HL-60 (cell line): ENCODE measurements around the gene APC2.

Source experiments
- DNase-seq, 2 experiments: peaks; one replicate each; pipeline ENCODE4 v3.0.0-alpha.2; 2010 to 2020; ENCODE audit warnings: low read depth in 1 of 2, low spot score in 1 of 2
- H3K27ac ChIP-seq: fragments of 250-450 bp; sonication (Bioruptor Pico); replicated peaks from 2 replicates; pipeline ENCODE4 v1.5.1; 2020; ENCODE audit warnings: mild to moderate bottlenecking, moderate library complexity
- H3K27me3 ChIP-seq: fragments of 250-450 bp; sonication (Bioruptor Pico); 2 replicates; pipeline ENCODE4 v1.5.1; 2021; ENCODE audit warnings: mild to moderate bottlenecking, moderate library complexity; ENCODE audit not compliant: insufficient read depth, poor library complexity, severe bottlenecking
- H3K4me3 ChIP-seq: replicated peaks from 2 replicates; pipeline ENCODE4 v1.5.1; 2011; ENCODE audit warnings: mild to moderate bottlenecking, control low read depth, low read length; ENCODE audit not compliant: insufficient read depth
- GABPA ChIP-seq: IDR thresholded peaks from 2 replicates; pipeline ENCODE4 v1.6.1; 2012; ENCODE audit warnings: low read depth
- POLR2AphosphoS5 ChIP-seq: IDR thresholded peaks from 2 replicates; pipeline ENCODE4 v1.6.1; 2012; ENCODE audit warnings: low read depth
- SPI1 ChIP-seq: IDR thresholded peaks from 2 replicates; pipeline ENCODE4 v1.6.1; 2012; ENCODE audit warnings: low read depth, mild to moderate bottlenecking, borderline replicate concordance
- TF ChIP-seq, protein P1 (sequence below): IDR thresholded peaks from 2 replicates; pipeline ENCODE4 v1.6.1; 2012; ENCODE audit warnings: low read depth; ENCODE audit not compliant: insufficient replicate concordance
- TF ChIP-seq, protein P2 (sequence below): IDR thresholded peaks from one replicate; pipeline ENCODE4 v1.5.1; 2011; ENCODE audit warnings: low read length, control low read depth, inconsistent platforms; ENCODE audit not compliant: insufficient read depth

Gene APC2

DNA sequence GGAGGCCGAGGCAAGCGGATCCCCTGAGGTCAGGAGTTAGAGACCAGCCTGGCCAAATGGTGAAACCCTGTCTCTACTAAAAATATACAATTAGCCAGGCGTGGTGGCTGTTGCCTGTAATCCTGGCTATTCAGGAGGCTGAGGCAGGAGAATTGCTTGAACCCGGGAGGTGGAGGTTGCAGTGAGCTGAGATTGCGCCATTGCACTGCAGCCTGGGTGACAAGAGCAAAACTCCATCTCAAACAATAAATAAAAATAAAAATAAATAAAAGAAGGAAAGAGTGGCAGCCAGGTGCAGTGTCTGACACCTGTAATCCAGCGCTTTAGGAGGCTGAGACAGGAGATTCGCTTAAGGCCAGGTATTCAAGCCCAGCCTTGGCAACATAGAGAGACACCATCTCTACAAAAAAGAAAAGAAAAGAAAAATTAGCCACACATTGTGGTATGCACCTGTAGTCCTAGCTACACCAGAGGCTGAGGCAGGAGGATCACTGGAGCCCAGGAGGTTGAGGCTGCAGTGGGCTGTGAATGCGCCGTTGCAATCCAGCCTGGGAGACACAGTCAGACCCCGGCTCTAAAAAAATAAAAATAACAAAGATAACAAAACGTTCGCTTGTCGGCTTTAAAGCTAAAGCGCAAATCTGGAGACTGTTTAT, 52.6 kb downstream of the APC2 start:
- Histone ChIP-seq H3K27ac (no peak overlapping the region), H3K27me3 (peaks cover 14% of the 10 kb centered on the region), H3K4me3 (no peak overlapping the region)
- no peak for DNase-seq
- TF ChIP-seq, protein P1, sequence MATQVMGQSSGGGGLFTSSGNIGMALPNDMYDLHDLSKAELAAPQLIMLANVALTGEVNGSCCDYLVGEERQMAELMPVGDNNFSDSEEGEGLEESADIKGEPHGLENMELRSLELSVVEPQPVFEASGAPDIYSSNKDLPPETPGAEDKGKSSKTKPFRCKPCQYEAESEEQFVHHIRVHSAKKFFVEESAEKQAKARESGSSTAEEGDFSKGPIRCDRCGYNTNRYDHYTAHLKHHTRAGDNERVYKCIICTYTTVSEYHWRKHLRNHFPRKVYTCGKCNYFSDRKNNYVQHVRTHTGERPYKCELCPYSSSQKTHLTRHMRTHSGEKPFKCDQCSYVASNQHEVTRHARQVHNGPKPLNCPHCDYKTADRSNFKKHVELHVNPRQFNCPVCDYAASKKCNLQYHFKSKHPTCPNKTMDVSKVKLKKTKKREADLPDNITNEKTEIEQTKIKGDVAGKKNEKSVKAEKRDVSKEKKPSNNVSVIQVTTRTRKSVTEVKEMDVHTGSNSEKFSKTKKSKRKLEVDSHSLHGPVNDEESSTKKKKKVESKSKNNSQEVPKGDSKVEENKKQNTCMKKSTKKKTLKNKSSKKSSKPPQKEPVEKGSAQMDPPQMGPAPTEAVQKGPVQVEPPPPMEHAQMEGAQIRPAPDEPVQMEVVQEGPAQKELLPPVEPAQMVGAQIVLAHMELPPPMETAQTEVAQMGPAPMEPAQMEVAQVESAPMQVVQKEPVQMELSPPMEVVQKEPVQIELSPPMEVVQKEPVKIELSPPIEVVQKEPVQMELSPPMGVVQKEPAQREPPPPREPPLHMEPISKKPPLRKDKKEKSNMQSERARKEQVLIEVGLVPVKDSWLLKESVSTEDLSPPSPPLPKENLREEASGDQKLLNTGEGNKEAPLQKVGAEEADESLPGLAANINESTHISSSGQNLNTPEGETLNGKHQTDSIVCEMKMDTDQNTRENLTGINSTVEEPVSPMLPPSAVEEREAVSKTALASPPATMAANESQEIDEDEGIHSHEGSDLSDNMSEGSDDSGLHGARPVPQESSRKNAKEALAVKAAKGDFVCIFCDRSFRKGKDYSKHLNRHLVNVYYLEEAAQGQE: no peak
- TF ChIP-seq POLR2AphosphoS5 (no peak), SPI1 (no peak), GABPA (no peak)
- TF ChIP-seq, protein P2, sequence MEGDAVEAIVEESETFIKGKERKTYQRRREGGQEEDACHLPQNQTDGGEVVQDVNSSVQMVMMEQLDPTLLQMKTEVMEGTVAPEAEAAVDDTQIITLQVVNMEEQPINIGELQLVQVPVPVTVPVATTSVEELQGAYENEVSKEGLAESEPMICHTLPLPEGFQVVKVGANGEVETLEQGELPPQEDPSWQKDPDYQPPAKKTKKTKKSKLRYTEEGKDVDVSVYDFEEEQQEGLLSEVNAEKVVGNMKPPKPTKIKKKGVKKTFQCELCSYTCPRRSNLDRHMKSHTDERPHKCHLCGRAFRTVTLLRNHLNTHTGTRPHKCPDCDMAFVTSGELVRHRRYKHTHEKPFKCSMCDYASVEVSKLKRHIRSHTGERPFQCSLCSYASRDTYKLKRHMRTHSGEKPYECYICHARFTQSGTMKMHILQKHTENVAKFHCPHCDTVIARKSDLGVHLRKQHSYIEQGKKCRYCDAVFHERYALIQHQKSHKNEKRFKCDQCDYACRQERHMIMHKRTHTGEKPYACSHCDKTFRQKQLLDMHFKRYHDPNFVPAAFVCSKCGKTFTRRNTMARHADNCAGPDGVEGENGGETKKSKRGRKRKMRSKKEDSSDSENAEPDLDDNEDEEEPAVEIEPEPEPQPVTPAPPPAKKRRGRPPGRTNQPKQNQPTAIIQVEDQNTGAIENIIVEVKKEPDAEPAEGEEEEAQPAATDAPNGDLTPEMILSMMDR: no peak

DNA sequence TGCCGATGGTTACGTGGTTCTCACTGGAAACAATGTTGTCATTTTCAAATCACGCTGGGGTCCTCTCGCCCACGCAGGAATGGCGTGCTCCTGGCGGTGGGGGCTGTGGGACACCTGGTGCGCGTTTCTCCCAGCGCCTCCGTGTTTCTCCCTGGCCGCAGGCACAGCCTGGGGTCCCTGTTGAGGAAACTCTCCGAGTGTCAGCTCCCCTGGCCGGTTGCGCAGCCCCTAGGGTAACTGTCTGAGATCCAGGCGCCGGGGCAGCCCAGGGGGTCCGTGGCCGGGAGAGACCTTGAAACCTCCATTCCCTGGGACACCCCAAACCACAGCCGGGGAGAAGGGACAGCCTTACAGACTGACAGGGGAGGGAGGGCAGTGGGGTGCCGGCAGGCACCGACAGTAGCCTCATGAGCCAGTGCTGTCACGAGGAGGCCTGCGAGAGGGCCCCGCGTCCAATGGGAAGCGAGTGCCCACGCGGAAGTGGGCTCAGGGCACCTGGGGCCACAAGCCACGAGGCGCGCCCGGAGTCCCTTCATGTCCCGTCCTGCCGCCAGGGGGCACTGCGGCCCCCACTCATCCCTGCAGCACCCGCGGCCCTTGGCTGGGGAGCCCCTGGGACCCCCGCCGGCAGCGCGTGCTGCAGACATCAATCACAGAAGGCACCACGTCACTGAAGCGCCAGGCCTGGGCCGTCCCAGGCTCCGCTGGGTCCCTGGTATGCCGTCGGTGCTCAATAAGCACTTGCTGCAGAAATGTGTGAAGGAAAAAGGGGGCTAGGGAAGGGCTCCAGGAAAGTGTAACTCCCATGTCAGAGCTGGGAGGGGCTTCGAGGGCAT, 53.4 kb downstream of the APC2 start:
- Histone ChIP-seq H3K27ac (no peak overlapping the region), H3K4me3 (no peak overlapping the region), H3K27me3 (peaks cover 14% of the 10 kb centered on the region)
- TF ChIP-seq, protein P1: no peak
- no peak for TF ChIP-seq SPI1
- TF ChIP-seq GABPA: no peak
- TF ChIP-seq, protein P2: peak; percentile 29
- no peak for TF ChIP-seq POLR2AphosphoS5
- DNase-seq: peak; percentile 40 to 68

DNA sequence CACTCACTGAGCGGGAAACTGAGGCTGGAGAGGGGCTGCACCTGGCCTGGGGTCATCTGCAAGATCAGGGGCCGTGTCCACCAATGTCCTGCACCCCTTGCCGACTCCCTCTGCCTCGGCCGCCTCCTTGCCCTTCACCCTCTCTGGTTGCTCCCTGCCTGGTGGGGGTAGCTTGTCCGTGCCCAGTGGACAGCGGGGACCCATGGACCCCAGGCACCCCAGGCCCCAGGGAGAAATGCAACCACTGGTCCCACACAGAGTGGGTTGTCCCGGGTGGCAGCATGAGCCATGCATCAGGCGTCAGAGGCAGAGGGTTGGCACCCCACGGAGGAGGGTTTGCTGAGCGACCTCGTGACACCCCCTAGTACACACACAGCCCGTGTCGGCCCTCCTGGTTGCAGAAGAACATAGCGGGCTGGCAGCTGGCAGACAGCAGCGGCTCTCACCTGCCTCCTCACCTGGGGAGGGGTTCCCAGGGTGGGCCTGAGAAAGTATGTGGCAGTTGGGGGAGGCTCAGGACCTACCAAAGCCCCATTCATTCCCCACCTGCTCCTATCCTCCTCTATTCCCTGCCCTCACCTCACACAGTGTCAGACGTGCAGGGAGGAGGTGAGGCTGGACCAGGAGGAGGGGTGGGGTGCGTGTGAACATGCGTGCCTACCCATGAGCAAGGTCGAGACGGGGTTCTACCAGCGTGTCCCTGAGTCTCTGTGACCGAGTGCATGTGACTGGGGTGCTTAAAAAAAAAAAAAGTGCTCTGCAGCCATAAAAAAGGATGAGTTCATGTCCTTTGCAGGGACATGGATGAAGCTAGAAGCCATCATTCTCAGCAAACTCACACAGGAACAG, 54.2 kb downstream of the APC2 start:
- TF ChIP-seq, protein P2: no peak
- TF ChIP-seq SPI1: no peak
- TF ChIP-seq POLR2AphosphoS5: no peak
- DNase-seq: no peak
- Histone ChIP-seq H3K27me3 (peaks cover 14% of the 10 kb centered on the region), H3K27ac (no peak overlapping the region), H3K4me3 (no peak overlapping the region)
